Type B pancreatic cell (in vitro differentiated cells): Measurements from ENCODE around the gene PRMT7. TPM values are rescaled to one million over a fixed set of nuclear protein-coding genes. Genes with fewer than 3 reads are reported as not detected.

Source experiments
- DNase-seq: peaks from one replicate; pipeline ENCODE4 v3.0.0; 2021; ENCODE audit warnings: mixed read lengths; ENCODE audit not compliant: unreplicated experiment; ENCODE audit errors: extremely low spot score
- H3K27ac Mint-ChIP-seq: 2 replicates; pipeline ENCODE4 v1.8.0; 2021; ENCODE audit warnings: mild to moderate bottlenecking, mixed read lengths
- H3K27me3 Mint-ChIP-seq: 2 replicates; pipeline ENCODE4 v1.8.0; 2021; ENCODE audit warnings: mixed read lengths
- H3K36me3 Mint-ChIP-seq: 2 replicates; pipeline ENCODE4 v1.8.0; 2021; ENCODE audit warnings: mixed read lengths
- H3K4me1 Mint-ChIP-seq: one replicate; pipeline ENCODE4 v1.8.0; 2021; ENCODE audit warnings: mixed read lengths; ENCODE audit not compliant: unreplicated experiment
- H3K4me3 Mint-ChIP-seq: 2 replicates; pipeline ENCODE4 v1.8.0; 2021; ENCODE audit warnings: mild to moderate bottlenecking, mixed read lengths
- H3K9me3 Mint-ChIP-seq: 2 replicates; pipeline ENCODE4 v1.8.0; 2021; ENCODE audit warnings: mixed read lengths
- CTCF ChIP-seq: fragments of 200-600 bp; sonication (generic); conservative IDR thresholded peaks from 2 replicates; pipeline ENCODE4 v1.5.0; 2021; ENCODE audit warnings: antibody characterized with exemption, mild to moderate bottlenecking
- total RNA-seq: library from RNA; stranded (reverse); gene quantifications from 2 replicates; pipeline ENCODE4 v1.2.1, GENCODE V29; 2021; ENCODE audit warnings: low replicate concordance

PRMT7 gene
- total RNA-seq, 1 donor from 2014 or later, result 66.9 TPM

GRCh38 chr16:68396481-68396880 lies 85.7 kb downstream of the PRMT7 start:
- H3K4me1 Mint-ChIP-seq, result peaks cover 11% of the 10 kb centered on the region

GRCh38 chr16:68397710-68398201 lies 86.9 kb downstream of the PRMT7 start:
- Mint-ChIP-seq H3K27me3 (no peaks in the 10 kb centered on the region), H3K4me1 (peaks cover 11% of the 10 kb centered on the region), H3K4me3 (no peak overlapping the region), H3K9me3 (no peaks in the 10 kb centered on the region), H3K27ac (no peak overlapping the region), H3K36me3 (no peaks in the 10 kb centered on the region)
- TF ChIP-seq CTCF, result no peak
- DNase-seq, result no peak

More at GRCh38 chr16:68396481-68396880, 85.7 kb downstream of the PRMT7 start:
- no peaks in the 10 kb centered on the region for H3K36me3 Mint-ChIP-seq
- H3K27me3 Mint-ChIP-seq, result no peaks in the 10 kb centered on the region
- no peaks in the 10 kb centered on the region for H3K9me3 Mint-ChIP-seq
- no peak overlapping the region for H3K4me3 Mint-ChIP-seq
- H3K27ac Mint-ChIP-seq, result no peak overlapping the region
- no peak for DNase-seq
- peak; percentile 72 for TF ChIP-seq CTCF

GRCh38 chr16:68399456-68399855 lies 88.6 kb downstream of the PRMT7 start:
- Mint-ChIP-seq H3K9me3 (no peaks in the 10 kb centered on the region), H3K4me1 (peaks cover 17% of the 10 kb centered on the region), H3K36me3 (no peaks in the 10 kb centered on the region)

GRCh38 chr16:68400083-68400923 lies 89.5 kb downstream of the PRMT7 start:
- no peaks in the 10 kb centered on the region for H3K27me3 Mint-ChIP-seq
- H3K9me3 Mint-ChIP-seq, result no peaks in the 10 kb centered on the region
- no peaks in the 10 kb centered on the region for H3K36me3 Mint-ChIP-seq
- TF ChIP-seq CTCF, result no peak
- H3K4me1 Mint-ChIP-seq, result peaks cover 12% of the 10 kb centered on the region
- H3K27ac Mint-ChIP-seq, result no peak overlapping the region
- DNase-seq, result no peak
- H3K4me3 Mint-ChIP-seq, result no peak overlapping the region

More at GRCh38 chr16:68399456-68399855, 88.6 kb downstream of the PRMT7 start:
- Mint-ChIP-seq H3K4me3 (no peak overlapping the region), H3K27me3 (no peaks in the 10 kb centered on the region), H3K27ac (no peak overlapping the region)
- no peak for DNase-seq
- TF ChIP-seq CTCF, result no peak

GRCh38 chr16:68400924-68401460 lies 90.2 kb downstream of the PRMT7 start:
- peaks cover 9% of the 10 kb centered on the region for H3K4me1 Mint-ChIP-seq
- no peaks in the 10 kb centered on the region for H3K9me3 Mint-ChIP-seq
- DNase-seq, result no peak
- H3K27ac Mint-ChIP-seq, result no peak overlapping the region
- no peak overlapping the region for H3K4me3 Mint-ChIP-seq
- H3K36me3 Mint-ChIP-seq, result no peaks in the 10 kb centered on the region
- no peak for TF ChIP-seq CTCF
- H3K27me3 Mint-ChIP-seq, result peaks cover 4% of the 10 kb centered on the region
